GM19043 (cell line): Measurements from ENCODE around the gene HSF5.
"Not testable (repeated sequence)": the region's sequence is repeated elsewhere in the genome, so short reads cannot be mapped to it uniquely, and the experiment has no call there.

ENCODE experiments used
- ATAC-seq: cut with Tn5 transposase; IDR thresholded peaks from one replicate; pipeline ENCODE4 v1.9.1; 2021; ENCODE audit warnings: low read depth; ENCODE audit not compliant: unreplicated experiment

The HSF5 gene

GRCh38 chr17:58484600-58484999 is 3.6 kb downstream of the HSF5 start:
- ATAC-seq, result no peak

GRCh38 chr17:58481798-58482197 is 6.4 kb downstream of the HSF5 start:
- ATAC-seq, result not testable (repeated sequence)

DNA sequence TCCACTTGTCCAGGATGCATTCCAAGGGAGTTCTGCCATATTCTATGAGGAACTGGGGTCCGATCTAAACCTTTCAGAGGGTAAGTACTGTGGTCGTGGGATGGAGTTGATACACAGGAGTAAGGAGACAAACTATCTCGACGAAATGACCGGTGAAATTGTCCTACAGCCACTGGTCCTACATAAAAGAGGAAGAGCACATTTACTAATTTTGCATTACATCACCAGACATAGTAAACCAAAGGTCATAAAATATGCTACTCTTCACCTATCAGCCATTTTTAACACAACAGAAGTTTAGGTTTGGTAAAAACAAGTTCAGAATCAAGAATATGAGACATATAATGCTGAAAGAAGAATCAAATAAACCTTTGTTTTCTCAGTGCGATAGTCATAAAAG is 8.1 kb downstream of the HSF5 start:
- ATAC-seq, result no peak

- ATAC-seq, result no peak
Measured at GRCh38 chr17:58476812-58477211, 11.4 kb downstream of the HSF5 start.

DNA sequence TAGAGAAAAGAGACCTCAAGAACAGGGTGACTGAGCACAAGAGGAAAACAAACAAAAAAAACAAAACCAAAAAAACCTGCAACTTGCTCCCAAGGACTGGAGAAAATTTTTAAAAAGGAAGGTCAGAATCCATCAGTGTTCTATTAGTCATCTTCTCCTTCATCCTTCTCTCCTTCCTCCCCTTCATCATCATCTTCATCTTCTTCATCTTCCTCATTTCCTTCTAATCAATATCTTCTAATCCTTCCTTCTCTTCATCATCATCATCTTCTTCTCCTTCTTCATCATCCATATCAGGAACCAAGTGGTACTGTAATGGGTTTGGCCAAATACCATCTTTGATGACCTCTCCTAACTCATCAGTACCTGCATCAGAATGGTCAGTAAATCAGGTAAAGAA is 12.2 kb downstream of the HSF5 start:
- ATAC-seq, result no peak

DNA sequence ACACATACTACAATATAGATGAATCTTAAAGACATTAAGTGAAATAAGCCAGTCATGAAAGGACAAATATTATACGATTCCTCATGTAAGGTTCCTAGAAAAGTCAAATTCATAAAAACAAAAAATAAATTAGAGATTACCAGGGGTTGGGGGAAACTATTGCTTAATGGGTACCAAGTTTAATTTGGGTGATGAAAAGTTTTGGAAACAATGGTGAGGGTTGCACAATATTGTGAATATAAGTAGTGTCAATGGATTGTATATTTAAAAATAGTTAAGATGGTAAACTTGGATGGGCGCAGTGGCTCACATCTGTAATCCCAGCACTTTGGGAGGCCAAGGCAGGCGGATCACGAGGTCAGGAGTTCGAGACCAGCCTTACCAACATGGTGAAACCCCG is 17.9 kb downstream of the HSF5 start:
- ATAC-seq, result no peak

GRCh38 chr17:58468944-58469343 is 19.3 kb downstream of the HSF5 start:
- ATAC-seq, result no peak

GRCh38 chr17:58455491-58455890 is 32.7 kb downstream of the HSF5 start:
- ATAC-seq, result no peak

GRCh38 chr17:58452738-58453137 is 35.5 kb downstream of the HSF5 start:
- no peak for ATAC-seq

- peak; percentile 66 for ATAC-seq
Measured at GRCh38 chr17:58447039-58447975, 40.9 kb downstream of the HSF5 start.

- no peak for ATAC-seq
Measured at GRCh38 chr17:58446086-58446485, 42.1 kb downstream of the HSF5 start.

- no peak for ATAC-seq
Measured at GRCh38 chr17:58436805-58437239, 51.4 kb downstream of the HSF5 start.

- ATAC-seq, result no peak
Measured at GRCh38 chr17:58436245-58436644, 52.0 kb downstream of the HSF5 start.

DNA sequence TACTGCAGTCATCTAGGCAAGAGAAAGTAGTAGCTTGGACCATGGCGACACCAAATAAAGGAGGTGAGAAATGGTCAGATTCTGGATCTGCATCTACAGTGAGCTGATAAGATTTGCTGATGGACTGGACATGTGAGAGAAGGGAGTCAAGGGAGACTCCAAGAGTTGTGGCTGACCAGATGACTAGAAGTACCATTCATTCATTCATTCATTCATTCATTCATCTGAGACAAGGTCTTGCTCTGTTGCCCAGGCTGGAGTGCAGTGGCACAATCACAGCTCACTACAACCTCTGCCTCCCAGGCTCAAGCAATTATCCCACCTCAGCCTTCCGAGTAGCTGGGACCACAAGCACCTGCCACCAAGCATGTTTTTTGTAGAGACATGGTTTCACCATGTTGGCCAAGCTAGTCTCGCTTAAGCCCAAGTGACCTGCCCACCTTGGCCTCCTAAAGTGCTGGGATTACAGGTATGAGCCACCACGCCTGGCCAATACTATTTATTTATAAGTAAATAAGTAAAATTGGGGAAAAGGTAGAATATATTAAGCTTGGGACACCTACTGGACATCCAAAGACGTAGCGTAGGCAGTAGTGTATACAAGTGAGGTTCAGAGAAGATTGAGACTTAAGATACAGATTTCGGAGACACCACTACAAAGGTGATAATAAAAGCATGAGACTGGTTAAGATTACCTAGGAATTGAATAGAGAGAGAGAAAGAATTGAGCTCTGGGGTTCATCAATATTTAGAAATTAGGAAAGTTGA is 55.2 kb downstream of the HSF5 start:
- no peak for ATAC-seq

DNA sequence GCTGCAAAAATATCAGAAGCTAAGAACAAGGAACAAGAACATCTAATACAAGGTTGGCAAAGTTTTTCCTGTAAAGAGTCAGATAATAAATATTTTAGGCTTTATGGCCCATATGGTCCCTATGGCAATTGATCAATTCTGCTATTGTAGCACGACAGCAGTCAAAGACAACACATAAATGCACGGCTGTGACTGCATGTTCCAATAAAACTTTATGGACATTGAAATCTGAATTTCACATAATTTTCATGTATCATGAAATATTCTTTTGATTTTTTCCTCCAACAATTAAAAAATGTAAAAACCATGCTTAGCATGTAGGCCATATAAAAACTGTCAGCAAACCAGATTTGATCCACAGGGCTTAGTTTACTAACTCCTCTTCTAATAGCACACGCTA is 60.4 kb downstream of the HSF5 start:
- ATAC-seq, result no peak

DNA sequence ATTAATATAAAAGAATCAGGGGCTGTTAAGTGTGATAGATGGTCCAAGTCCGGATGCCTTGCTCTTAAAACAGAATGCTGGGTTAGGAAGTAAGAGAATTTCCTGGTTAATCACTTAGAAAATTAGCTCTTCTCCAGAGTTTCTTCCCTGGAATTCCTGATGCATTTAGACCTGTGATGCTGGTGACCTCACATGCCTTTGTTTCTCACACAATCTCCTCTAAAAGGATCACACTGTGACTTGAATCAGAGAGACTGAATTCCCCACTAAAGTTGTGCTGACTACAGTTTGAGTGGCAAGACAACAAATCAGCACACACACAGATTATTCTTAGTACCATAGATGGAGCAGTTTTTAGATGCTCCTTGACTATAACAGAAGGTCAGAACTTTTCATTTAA is 66.5 kb downstream of the HSF5 start:
- no peak for ATAC-seq

DNA sequence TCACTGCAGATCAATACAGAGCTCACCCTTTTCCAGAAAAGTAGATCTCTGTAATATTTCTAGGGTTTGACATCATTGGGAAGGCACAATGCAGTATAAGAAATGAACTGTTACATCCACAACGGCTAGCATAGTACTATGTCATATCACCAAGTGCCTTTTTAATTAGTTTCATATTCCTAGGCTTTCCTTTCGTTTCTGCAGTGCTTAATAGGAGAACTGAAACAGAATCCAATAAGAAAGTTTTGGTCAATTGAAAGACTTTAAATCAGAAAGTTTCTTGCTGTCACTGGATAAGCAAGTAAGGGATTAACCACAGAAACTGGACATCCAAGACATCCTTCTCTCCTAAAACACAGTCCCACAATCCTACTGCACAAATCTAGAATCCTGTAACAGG is 67.4 kb downstream of the HSF5 start:
- no peak for ATAC-seq

DNA sequence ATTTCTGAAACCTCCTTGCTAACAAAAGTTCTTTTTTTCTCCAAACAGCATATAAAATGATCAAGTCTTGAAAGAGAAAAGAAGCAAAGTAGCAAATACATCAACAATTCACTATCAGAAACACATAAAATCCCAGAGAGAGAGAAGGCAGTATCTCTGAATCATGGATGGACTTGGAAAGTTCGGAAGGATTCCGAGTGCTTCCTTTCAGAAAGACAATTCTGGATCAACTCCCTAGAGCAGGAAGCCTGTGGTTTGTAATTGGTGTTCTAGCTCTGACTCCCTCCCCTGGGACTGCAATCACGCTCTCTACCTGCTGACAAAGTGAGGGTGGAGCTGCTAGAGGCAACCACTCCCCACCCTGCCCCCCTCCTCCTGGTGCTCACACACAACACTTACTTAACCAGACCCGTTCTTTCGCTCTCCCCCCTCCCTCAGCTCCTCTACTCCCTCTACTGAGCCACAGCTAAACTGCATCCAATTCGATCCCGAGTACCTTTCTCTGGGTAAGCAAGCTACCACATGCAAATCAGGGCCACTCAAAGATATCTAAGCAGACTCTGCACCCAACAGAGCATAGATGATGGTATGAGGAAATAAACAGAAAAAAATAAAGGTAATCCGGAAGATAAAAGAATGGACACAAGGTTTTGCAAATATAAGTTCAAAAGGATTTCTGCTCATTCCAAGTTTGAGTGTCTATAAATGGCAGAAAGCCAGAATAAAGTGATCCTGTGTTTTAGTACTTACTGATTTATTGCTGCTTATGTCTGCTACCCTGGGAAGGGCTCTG is 70.7 kb downstream of the HSF5 start, which contains the start of gene RNF43:
TSS of gene RNF43 (minus strand) at position 235 of the 793 bp plus-strand sequence. CDS start 1,957 bp downstream, outside the sequence.
- ATAC-seq, result peak; percentile 93

- no peak for ATAC-seq
Measured at GRCh38 chr17:58416937-58417299, 71.3 kb downstream of the HSF5 start.

DNA sequence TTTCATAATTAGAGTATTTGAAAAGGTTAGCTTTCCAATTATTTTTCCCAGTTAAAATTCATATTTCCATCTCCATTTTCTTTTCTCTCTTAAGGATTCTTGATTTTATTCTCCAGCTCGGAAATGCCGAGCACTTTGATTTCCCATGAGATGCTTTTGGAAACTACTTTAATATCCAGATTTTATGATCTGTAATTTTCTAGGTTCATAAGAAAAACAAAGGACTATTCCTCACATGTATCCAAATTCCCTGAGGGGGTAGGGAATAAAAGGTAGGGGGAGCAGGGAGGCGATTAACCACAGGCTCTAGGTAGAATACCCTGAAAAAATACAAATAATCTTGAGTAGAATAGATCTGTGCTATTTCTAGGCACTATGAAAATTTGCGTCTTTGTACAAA is 71.8 kb downstream of the HSF5 start:
- ATAC-seq, result no peak
